T-helper 22 cell (primary cell): ENCODE data around the gene TROAP.

ENCODE experiments used
- DNase-seq: peaks from one replicate; pipeline ENCODE4 v3.0.0-alpha.2; 2020; ENCODE audit warnings: low read depth

The TROAP gene

DNA sequence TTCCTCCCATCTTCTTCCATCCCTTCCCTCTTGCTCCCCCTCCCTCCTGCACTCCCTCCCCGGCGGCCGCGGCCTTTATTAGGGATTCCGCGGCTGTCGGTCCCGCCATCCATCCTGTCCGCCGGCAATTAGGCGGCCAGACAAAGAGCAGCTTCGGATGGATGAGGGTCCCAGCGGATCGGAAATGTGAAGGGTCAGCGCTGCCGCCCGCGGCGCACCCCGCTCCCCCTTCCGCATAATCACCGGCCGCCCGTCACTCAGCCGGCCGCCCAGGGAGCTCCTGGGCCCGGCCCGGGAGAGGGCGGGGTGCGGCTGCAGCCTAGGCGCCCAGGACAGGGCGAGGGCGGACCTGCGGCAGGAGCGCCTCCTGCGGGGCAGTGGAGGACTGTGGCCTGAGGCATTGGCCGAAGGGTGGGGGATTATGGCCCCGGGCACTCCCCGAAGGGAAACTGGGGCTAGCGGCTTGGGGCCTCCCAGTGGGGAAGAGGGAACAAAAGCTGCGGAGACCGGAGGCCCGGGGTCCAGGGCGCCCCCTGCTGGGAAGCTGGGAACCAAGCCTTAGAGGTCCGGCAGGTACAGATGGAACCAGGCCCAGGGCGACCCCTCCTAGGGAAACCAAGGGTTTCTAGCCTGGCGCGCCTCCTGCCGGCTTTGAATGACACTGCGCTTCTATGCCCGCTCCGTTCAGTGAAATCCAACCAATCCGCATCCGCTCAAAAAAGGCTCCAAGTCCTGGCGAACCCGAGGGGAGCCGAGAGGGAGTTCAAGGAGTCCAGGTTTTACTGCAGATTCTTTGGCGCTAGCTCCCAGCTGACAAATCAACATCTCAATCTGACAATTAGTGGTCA is 19.2 kb downstream of the TROAP start:
- peak; percentile 40 for DNase-seq

- no peak for DNase-seq
Observed at GRCh38 chr12:49342914-49343731, 20.1 kb downstream of the TROAP start.

DNA sequence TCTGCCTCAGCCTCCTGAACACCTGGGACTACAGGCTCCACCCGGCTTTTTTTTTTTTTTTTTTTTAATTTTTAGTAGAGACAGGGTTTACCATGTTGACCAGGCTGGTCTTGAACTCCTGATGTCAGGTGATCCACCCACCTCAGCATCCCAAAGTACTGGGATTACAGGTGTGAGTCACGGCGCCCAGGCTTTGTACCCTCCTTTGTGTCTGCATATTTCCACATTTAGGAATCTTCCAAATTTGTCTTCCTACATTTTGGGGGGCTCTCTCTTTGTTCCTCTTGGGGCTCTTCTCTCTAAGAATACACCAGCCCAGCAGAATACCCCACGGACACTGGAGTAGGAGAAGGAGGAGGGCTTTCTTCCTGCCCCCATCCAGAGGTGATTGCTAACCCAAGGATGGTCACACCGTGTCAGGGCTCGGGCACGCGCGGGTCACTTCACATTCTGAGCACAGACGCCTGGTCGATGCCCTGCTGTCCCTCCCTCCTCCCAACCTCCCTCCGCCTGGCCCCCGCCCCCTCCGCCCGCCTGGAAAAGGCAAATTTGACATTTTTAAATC is 21.5 kb downstream of the TROAP start:
- DNase-seq: no peak

DNA sequence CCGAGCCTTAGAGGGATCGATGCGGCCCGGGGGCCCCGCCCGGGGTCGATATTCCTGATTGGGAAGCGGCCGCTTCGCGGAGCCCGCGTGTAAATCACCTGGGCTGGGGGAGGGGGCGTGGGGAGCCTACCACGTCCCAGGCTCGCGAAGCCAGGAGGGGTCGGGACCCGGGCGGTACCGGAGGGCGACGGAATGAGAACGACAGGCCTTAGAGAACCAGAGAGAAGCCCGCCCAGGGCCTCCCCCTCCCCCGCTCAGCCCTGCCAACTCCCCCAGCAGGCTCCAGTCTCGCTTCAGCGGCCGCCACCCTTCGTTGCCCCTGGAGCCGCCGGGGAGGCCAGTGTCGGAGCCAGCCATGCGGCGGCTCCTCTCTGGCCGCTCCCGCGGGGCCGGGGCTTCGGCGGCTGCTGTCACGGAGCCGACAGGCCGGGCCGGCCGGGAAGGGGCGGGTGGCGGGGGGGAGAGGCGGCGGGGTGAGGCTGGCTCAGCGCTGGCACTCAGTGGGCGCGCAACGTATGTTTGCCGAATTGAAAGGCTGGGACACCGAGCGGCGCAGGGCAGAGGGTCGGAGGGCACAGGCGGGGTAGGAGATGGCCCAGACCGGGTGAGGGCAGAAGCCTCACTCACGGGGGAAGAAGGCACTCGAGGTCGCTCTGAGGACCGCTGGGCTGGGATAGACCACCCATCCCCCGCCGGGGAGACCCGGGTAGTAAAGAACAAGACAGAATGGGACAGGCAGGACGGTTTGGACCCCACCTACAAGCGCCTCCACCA is 22.2 kb downstream of the TROAP start:
- no peak for DNase-seq

DNA sequence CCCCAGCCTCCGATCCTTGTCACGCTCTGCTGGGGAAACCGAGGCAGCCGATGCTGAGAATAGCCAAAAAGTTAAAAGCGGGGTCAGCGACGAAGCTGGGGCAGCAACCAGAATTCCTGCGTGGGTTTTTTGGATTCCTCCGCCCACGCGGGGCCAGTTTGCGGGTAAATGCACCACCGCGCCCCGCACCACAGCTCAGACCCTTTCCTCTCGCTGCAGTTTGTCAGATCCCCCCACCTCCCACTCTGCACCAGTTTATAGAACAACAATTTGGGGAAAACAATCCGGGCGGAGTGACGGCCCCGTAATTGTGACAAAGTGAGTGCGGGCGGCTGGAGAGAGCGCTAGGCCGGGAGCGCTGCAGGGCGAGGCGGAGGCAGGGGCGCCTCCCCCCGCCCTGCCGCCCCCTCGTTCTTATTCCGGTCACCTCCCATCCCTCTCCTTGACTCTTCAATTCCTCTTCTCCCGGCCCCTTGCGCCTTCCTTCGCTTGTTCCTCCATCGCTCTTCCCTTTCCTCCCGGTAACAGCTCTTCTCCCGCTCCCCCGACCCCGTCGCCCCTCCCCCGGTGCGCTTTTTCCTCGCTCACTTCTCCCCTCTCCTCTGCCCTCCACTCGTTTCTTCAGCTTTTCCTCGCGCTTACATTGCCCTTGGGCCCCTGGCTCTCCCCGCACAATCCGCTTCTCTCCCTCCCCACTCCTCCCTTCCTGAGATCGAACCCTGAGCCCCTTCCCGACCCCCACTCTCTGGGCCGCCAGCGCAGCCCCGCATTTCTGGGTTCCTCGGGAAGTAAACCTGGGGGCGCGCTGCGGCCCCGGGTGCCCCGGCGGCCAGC is 23.0 kb downstream of the TROAP start:
- no peak for DNase-seq

DNA sequence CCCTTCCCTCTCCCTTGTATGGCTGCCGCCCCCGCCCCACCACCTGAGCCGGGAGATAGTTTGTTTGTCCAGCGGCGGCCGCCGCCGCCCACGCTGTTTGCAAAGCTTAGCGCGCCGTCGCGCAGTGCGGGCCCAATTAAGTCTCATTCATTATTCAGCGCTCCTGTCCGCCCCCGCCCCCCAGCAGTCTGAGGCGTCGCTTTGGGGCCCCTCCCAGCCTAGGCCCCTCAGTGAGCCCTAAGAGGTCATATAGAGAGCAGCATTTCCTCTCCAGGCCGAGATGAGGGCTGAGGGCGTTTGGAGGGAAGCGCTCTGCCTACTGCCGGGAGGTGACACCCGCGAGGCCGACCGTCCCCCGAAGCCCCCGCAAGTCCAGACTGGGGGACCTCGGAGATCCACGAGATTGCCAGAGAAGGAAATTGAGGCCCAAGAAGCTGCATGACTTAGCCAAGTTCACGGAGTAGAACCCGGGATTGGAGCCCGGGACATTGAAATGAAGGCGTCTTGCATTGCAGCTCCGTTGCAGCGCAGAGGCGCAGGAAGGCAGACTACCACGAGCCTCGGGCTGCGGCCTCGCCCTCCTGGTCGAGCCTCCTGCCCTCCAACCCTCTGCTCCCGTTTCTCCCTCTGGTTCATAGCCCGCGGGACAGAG is 23.7 kb downstream of the TROAP start, which contains the start of gene DNAJC22:
Gene DNAJC22, plus strand, starts transcription at position 230 of the 652 bp plus-strand sequence. CDS start 1,985 bp downstream, outside the sequence.
- DNase-seq: no peak

GRCh38 chr12:49347311-49348193 is 24.5 kb downstream of the TROAP start:
- DNase-seq: peak; percentile 53

DNA sequence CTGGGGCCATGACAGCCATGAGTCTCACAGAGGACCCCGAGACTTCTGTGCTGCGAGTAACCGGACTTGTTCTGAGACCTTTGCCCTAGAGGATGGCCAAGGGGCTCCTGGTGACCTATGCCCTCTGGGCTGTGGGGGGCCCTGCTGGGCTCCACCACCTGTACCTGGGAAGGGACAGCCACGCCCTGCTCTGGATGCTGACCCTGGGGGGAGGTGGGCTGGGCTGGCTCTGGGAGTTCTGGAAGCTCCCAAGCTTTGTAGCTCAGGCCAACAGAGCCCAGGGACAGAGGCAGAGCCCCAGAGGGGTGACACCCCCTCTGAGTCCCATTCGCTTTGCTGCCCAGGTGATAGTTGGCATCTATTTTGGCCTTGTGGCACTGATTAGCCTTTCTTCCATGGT is 25.7 kb downstream of the TROAP start:
- no peak for DNase-seq

- no peak for DNase-seq
Observed at GRCh38 chr12:49349266-49349665, 26.2 kb downstream of the TROAP start.

- no peak for DNase-seq
Observed at GRCh38 chr12:49352351-49352750, 29.3 kb downstream of the TROAP start.

GRCh38 chr12:49355913-49356312 is 32.9 kb downstream of the TROAP start:
- no peak for DNase-seq

- no peak for DNase-seq
Observed at GRCh38 chr12:49357103-49357678, 34.1 kb downstream of the TROAP start.

GRCh38 chr12:49358483-49359141 is 35.6 kb downstream of the TROAP start:
- peak; percentile 32 for DNase-seq

DNA sequence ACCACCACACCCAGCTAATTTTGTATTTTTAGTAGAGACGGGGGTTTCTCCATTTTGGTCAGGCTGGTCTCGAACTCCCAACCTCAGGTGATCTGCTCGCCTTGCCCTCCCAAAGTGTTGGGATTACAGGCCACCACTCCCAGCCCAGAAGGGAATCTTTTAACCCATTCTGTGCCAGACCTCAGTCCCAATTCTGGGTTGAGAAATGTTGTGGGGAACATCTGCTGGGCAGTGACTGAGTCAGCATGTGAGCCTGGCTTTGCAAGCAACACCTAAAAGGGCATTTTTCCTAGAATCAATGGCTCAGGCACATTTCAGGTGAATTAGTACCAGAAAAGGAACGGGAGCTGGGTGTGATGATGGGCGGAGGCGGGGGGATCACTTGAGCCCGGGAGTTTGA is 36.6 kb downstream of the TROAP start:
- no peak for DNase-seq

GRCh38 chr12:49362077-49362476 is 39.0 kb downstream of the TROAP start:
- DNase-seq: no peak

DNA sequence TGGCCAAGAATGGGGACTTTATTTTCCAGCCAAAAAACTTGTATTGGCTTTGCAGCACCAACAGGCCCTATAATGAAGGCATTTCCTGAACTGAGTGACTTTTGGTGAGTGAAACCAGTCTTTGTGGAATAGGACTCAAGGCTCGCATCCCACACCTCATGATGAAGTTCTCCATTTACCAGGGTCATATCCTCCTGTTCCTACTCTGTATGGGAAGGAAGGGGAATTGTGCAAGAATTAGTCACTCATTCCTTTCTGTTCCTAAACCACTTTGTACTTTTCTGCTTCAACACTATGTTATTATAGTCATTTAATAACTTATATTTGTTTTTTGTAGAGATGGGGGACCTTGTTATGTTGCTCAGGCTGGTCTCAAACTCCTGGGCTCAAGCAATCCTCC is 41.9 kb downstream of the TROAP start:
- no peak for DNase-seq

DNA sequence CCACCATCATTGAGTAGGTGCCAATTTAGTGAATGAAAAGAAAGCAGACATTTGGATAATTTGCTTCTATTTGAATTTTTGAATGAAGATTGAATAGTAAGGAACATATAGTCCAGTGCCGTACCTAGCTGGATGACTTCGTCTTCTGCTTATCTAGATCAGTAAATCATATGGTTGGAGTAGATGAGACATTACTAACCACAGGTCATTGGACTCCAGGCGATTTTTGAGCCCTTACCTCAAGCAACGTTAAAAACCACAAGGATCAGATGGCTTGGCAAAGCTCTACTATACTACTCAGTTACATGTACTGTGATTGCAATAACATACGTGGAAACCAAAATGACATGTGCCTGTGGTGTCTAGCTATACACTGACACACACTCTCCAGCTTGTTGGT is 42.5 kb downstream of the TROAP start:
- DNase-seq: no peak

GRCh38 chr12:49366096-49366651 is 43.1 kb downstream of the TROAP start:
- DNase-seq: no peak
